Hepatocyte (in vitro differentiated cells): ENCODE measurements around the gene PLA2G4E.

ENCODE experiments used
- EZH2 ChIP-seq: fragments of 200-600 bp; sonication (generic); IDR thresholded peaks from 2 replicates; pipeline ENCODE4 v1.6.1; 2016; ENCODE audit warnings: antibody characterized with exemption, mild to moderate bottlenecking, borderline replicate concordance
- EZH2phosphoT487 ChIP-seq: fragments of 200-600 bp; sonication (generic); IDR thresholded peaks from one replicate; pipeline ENCODE4 v1.6.1; 2018; ENCODE audit warnings: antibody characterized with exemption, mild to moderate bottlenecking, low read depth, moderate library complexity; ENCODE audit not compliant: unreplicated experiment, severe bottlenecking
- TF ChIP-seq, protein P1 (sequence below): fragments of 200-600 bp; sonication (generic); IDR thresholded peaks from 2 replicates; pipeline ENCODE4 v1.5.1; 2016; ENCODE audit warnings: antibody characterized with exemption, mild to moderate bottlenecking; ENCODE audit not compliant: poor library complexity

- TF ChIP-seq, protein P1, sequence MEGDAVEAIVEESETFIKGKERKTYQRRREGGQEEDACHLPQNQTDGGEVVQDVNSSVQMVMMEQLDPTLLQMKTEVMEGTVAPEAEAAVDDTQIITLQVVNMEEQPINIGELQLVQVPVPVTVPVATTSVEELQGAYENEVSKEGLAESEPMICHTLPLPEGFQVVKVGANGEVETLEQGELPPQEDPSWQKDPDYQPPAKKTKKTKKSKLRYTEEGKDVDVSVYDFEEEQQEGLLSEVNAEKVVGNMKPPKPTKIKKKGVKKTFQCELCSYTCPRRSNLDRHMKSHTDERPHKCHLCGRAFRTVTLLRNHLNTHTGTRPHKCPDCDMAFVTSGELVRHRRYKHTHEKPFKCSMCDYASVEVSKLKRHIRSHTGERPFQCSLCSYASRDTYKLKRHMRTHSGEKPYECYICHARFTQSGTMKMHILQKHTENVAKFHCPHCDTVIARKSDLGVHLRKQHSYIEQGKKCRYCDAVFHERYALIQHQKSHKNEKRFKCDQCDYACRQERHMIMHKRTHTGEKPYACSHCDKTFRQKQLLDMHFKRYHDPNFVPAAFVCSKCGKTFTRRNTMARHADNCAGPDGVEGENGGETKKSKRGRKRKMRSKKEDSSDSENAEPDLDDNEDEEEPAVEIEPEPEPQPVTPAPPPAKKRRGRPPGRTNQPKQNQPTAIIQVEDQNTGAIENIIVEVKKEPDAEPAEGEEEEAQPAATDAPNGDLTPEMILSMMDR: no peak
- TF ChIP-seq EZH2: no peak
- no peak for TF ChIP-seq EZH2phosphoT487
Observed at GRCh38 chr15:41979493-41980266, 41.2 kb downstream of the PLA2G4E start.
